Measurements from ENCODE around the gene BCAP31. TPM values are rescaled to one million over a fixed set of nuclear protein-coding genes. Genes with fewer than 3 reads are reported as not detected.

BCAP31 gene
- total RNA-seq, 1 experiment from 2014 or later: 432 TPM

DNA sequence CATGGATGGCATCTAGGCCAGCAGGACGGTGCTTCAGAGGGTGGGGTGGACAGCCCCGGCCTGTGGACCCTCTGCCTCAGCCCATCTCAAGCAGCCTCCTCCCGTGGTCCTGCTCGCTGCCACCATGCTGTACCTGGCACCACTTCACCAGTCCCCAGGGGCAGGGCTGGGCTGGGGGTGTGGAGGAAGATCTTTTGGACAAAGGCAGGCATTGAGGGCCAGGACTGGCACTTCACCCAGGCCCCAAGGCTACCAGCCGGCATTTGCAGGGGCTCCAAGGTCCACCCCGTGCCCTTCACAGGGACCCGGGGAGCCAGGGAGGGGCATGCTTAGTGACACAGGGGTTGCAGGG is 40.6 kb upstream of the BCAP31 start:
- POLR2A ChIA-PET: no interaction called here
- TF ChIP-seq POLR2AphosphoS5 (IDR thresholded peaks at IDR 0.05; ENCODE audit: low read depth, low read length) (no peak), SIN3A (IDR thresholded peaks at IDR 0.05; ENCODE audit: borderline replicate concordance, insufficient read depth, low read depth, low read length) (no peak), TCF7L2 (IDR thresholded peaks at IDR 0.05; ENCODE audit: low read depth, low read length) (no peak)
- TF ChIP-seq, protein P1, sequence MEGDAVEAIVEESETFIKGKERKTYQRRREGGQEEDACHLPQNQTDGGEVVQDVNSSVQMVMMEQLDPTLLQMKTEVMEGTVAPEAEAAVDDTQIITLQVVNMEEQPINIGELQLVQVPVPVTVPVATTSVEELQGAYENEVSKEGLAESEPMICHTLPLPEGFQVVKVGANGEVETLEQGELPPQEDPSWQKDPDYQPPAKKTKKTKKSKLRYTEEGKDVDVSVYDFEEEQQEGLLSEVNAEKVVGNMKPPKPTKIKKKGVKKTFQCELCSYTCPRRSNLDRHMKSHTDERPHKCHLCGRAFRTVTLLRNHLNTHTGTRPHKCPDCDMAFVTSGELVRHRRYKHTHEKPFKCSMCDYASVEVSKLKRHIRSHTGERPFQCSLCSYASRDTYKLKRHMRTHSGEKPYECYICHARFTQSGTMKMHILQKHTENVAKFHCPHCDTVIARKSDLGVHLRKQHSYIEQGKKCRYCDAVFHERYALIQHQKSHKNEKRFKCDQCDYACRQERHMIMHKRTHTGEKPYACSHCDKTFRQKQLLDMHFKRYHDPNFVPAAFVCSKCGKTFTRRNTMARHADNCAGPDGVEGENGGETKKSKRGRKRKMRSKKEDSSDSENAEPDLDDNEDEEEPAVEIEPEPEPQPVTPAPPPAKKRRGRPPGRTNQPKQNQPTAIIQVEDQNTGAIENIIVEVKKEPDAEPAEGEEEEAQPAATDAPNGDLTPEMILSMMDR (IDR thresholded peaks at IDR 0.05): no peak
- TF ChIP-seq, protein P2, sequence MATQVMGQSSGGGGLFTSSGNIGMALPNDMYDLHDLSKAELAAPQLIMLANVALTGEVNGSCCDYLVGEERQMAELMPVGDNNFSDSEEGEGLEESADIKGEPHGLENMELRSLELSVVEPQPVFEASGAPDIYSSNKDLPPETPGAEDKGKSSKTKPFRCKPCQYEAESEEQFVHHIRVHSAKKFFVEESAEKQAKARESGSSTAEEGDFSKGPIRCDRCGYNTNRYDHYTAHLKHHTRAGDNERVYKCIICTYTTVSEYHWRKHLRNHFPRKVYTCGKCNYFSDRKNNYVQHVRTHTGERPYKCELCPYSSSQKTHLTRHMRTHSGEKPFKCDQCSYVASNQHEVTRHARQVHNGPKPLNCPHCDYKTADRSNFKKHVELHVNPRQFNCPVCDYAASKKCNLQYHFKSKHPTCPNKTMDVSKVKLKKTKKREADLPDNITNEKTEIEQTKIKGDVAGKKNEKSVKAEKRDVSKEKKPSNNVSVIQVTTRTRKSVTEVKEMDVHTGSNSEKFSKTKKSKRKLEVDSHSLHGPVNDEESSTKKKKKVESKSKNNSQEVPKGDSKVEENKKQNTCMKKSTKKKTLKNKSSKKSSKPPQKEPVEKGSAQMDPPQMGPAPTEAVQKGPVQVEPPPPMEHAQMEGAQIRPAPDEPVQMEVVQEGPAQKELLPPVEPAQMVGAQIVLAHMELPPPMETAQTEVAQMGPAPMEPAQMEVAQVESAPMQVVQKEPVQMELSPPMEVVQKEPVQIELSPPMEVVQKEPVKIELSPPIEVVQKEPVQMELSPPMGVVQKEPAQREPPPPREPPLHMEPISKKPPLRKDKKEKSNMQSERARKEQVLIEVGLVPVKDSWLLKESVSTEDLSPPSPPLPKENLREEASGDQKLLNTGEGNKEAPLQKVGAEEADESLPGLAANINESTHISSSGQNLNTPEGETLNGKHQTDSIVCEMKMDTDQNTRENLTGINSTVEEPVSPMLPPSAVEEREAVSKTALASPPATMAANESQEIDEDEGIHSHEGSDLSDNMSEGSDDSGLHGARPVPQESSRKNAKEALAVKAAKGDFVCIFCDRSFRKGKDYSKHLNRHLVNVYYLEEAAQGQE (IDR thresholded peaks at IDR 0.05; ENCODE audit: insufficient read depth in 1 of 2, low read depth in 2 of 2, low read length in 1 of 2): no peak
- peak overlapping the region; percentile 30 to 48; a peak in 3 of 4 replicates for H3K4me3 ChIP-seq (ENCODE audit: low read depth in 2 of 2, low read length in 2 of 2)
- no peaks in the 10 kb centered on the region for H3K27me3 ChIP-seq (ENCODE audit: control insufficient read depth, insufficient read depth, low read length)
- H3K36me3 ChIP-seq (ENCODE audit: control insufficient read depth, insufficient read depth, low read length): no peaks in the 10 kb centered on the region
- no peaks in the 10 kb centered on the region for H3K9me3 ChIP-seq (ENCODE audit: control insufficient read depth, insufficient read depth, low read depth, low read length)
- CTCF ChIA-PET: interaction anchor here (0.6 kb wide), 1 partner anchor 32 kb away, joined by 9 read pairs; no protein-coding TSS in a partner anchor
- in situ Hi-C loops (cut with HindIII; ENCODE audit: low pct_unique_long_range_greater_than_20kb, low sequenced_read_pairs): no loop called here
- H3K4me1 ChIP-seq (ENCODE audit: control insufficient read depth, insufficient read depth, low read length): peaks cover 25% of the 10 kb centered on the region
- intact Hi-C loops (cut with micrococcal nuclease; ENCODE audit: unreplicated experiment): loop anchor here (10.0 kb wide), 2 partner anchors 120 to 160 kb away; partner anchors contain the start of genes ARHGAP4 and L1CAM
- ATAC-seq: no peak
- peak overlapping the region; percentile 81 for H3K27ac ChIP-seq (ENCODE audit: low read length)
- BruUV-seq (replicated peaks): no TSS peak
- no peak for DNase-seq (ENCODE audit: low read depth, low spot score)

DNA sequence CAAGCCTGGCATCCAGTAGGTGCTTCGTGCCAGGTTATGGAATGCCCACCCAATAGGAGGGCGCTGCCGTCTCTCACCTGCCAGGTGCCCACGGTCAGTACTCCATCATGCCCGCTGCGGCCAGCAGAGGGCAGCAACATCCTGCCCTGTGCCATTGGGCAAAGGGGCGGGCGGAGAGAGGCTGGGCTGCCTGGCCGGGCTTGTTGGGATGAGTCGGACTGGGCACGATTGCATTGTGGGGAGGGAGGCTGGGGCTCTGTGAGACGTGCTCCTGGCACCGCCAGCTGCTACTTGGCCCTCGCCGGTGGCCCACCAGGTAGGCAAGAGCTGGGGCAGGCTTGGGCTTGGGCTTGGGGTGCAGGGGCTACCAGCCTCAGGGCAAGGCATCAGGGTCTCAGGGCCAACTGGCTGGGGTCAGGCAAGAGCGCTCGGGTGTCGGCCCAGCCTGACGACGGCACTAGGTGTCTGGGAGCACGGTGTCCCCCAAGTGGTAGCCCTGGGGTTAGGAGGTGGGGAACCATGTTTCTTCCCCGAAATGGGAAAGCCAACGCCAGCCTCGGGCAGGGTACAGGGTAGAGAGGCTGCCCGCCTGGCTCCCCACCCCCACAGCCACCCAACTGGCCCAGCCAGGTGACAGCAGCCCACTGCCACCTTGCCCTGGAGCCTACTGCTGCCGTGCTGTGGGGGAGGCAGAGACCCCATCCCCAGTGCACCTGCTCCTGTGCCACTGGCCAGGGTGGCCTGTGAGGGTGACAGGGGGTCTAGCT is 40.0 kb upstream of the BCAP31 start, which contains the start of gene PLXNB3:
Gene PLXNB3, plus strand, starts transcription at position 261 of the 767 bp plus-strand sequence. CDS start 1,287 bp downstream, outside the sequence.
- ATAC-seq (peak; percentile 82), DNase-seq (ENCODE audit: low read depth, low spot score) (peak; percentile 38)
- peak within 1 kb of the TSS; percentile 81 for H3K27ac ChIP-seq (ENCODE audit: low read length)
- H3K36me3 ChIP-seq (ENCODE audit: control insufficient read depth, insufficient read depth, low read length): no peaks in the 10 kb centered on the region
- ChIA-PET POLR2A (no interaction called here), CTCF (no interaction called here)
- H3K27me3 ChIP-seq (ENCODE audit: control insufficient read depth, insufficient read depth, low read length): no peaks in the 10 kb centered on the region
- peak within 1 kb of the TSS; percentile 30 to 48 for H3K4me3 ChIP-seq (ENCODE audit: low read depth in 2 of 2, low read length in 2 of 2)
- intact Hi-C loops (cut with micrococcal nuclease; ENCODE audit: unreplicated experiment): loop anchor here (10.0 kb wide), 2 partner anchors 121 to 161 kb away; partner anchors contain the start of genes ARHGAP4 and L1CAM
- no TSS peak for BruUV-seq (replicated peaks)
- H3K9me3 ChIP-seq (ENCODE audit: control insufficient read depth, insufficient read depth, low read depth, low read length): no peaks in the 10 kb centered on the region
- no peak for TF ChIP-seq POLR2AphosphoS5 (IDR thresholded peaks at IDR 0.05; ENCODE audit: low read depth, low read length)
- TF ChIP-seq SIN3A (IDR thresholded peaks at IDR 0.05; ENCODE audit: borderline replicate concordance, insufficient read depth, low read depth, low read length): no peak
- TF ChIP-seq TCF7L2 (IDR thresholded peaks at IDR 0.05; ENCODE audit: low read depth, low read length): no peak
- in situ Hi-C loops (cut with HindIII; ENCODE audit: low pct_unique_long_range_greater_than_20kb, low sequenced_read_pairs): no loop called here
- peaks cover 25% of the 10 kb centered on the region for H3K4me1 ChIP-seq (ENCODE audit: control insufficient read depth, insufficient read depth, low read length)

Data from Panc1 (cell line).